WTC11 (cell line): Measurements from ENCODE around the gene ZNF570. TPM values are rescaled to one million over a fixed set of nuclear protein-coding genes. Genes with fewer than 3 reads are reported as not detected.

ENCODE experiments used
- ATF2 ChIP-seq: sonication (generic); formaldehyde crosslinking; IDR thresholded peaks from 2 replicates; pipeline ENCODE4 v1.8.1; 2022; ENCODE audit warnings: low read depth, missing genetic modification reagents, borderline replicate concordance
- CREB1 ChIP-seq: sonication (generic); formaldehyde crosslinking; IDR thresholded peaks from 2 replicates; pipeline ENCODE4 v1.8.0; 2023; ENCODE audit warnings: mild to moderate bottlenecking, missing genetic modification reagents
- CTCF ChIP-seq: fragments of 200-600 bp; IDR thresholded peaks from 2 replicates; pipeline ENCODE4 v1.8.0; 2022; ENCODE audit warnings: antibody characterized with exemption
- E2F5 ChIP-seq: sonication (generic); formaldehyde crosslinking; IDR thresholded peaks from 2 replicates; pipeline ENCODE4 v1.8.1; 2022; ENCODE audit warnings: mild to moderate bottlenecking, moderate library complexity, missing genetic modification reagents
- ETV6 ChIP-seq: sonication (generic); formaldehyde crosslinking; IDR thresholded peaks from 2 replicates; pipeline ENCODE4 v1.8.1; 2022; ENCODE audit warnings: mild to moderate bottlenecking, missing genetic modification reagents
- HMGXB4 ChIP-seq: sonication (generic); formaldehyde crosslinking; IDR thresholded peaks from 2 replicates; pipeline ENCODE4 v1.8.1; 2023; ENCODE audit warnings: mild to moderate bottlenecking, moderate library complexity, missing genetic modification reagents
- KAT7 ChIP-seq: sonication (generic); formaldehyde crosslinking; IDR thresholded peaks from 2 replicates; pipeline ENCODE4 v1.8.1; 2023; ENCODE audit warnings: missing genetic modification reagents, mild to moderate bottlenecking, borderline replicate concordance
- NFATC4 ChIP-seq: fragments of 250-450 bp; sonication (Bioruptor Pico); IDR thresholded peaks from 2 replicates; pipeline ENCODE4 v1.9.0; 2021; ENCODE audit warnings: mild to moderate bottlenecking
- NR1H2 ChIP-seq: sonication (generic); formaldehyde crosslinking; IDR thresholded peaks from 2 replicates; pipeline ENCODE4 v1.9.0; 2021; ENCODE audit warnings: mild to moderate bottlenecking, moderate library complexity, missing genetic modification reagents
- NR2C2 ChIP-seq: sonication (generic); formaldehyde crosslinking; IDR thresholded peaks from 2 replicates; pipeline ENCODE4 v1.8.0; 2022; ENCODE audit warnings: mild to moderate bottlenecking, missing genetic modification reagents
- SMAD3 ChIP-seq: sonication (generic); formaldehyde crosslinking; IDR thresholded peaks from 2 replicates; pipeline ENCODE4 v1.8.0; 2022; ENCODE audit warnings: missing genetic modification reagents, mild to moderate bottlenecking, borderline replicate concordance
- SOX15 ChIP-seq: fragments of 250-450 bp; sonication (Bioruptor Pico); IDR thresholded peaks from 2 replicates; pipeline ENCODE4 v1.9.0; 2021; ENCODE audit warnings: mild to moderate bottlenecking
- TEAD4 ChIP-seq: sonication (generic); formaldehyde crosslinking; IDR thresholded peaks from 2 replicates; pipeline ENCODE4 v1.8.0; 2022; ENCODE audit warnings: mild to moderate bottlenecking, missing genetic modification reagents
- TP53 ChIP-seq: sonication (generic); formaldehyde crosslinking; IDR thresholded peaks from 2 replicates; pipeline ENCODE4 v1.8.1; 2023; ENCODE audit warnings: mild to moderate bottlenecking, missing genetic modification reagents
- ZNF232 ChIP-seq: sonication (generic); formaldehyde crosslinking; IDR thresholded peaks from 2 replicates; pipeline ENCODE4 v1.8.0; 2022; ENCODE audit warnings: mild to moderate bottlenecking, missing genetic modification reagents
- ZNF263 ChIP-seq: sonication (generic); formaldehyde crosslinking; IDR thresholded peaks from 2 replicates; pipeline ENCODE4 v1.8.1; 2022; ENCODE audit warnings: low read depth, mild to moderate bottlenecking, moderate library complexity, missing genetic modification reagents
- ZNF512 ChIP-seq: sonication (generic); formaldehyde crosslinking; IDR thresholded peaks from 2 replicates; pipeline ENCODE4 v1.8.1; 2022; ENCODE audit warnings: missing genetic modification reagents, borderline replicate concordance
- total RNA-seq: library from RNA; stranded (reverse); gene quantifications from 3 replicates; pipeline ENCODE4 v1.2.3, GENCODE V29; 2021
- TF ChIP-seq, protein P1 (sequence below): fragments of 250-450 bp; sonication (Bioruptor Pico); IDR thresholded peaks from 2 replicates; pipeline ENCODE4 v1.8.0; 2021; ENCODE audit warnings: mild to moderate bottlenecking
- TF ChIP-seq, protein P2 (sequence below): sonication (generic); formaldehyde crosslinking; IDR thresholded peaks from 2 replicates; pipeline ENCODE4 v1.8.0; 2023; ENCODE audit warnings: missing genetic modification reagents, mild to moderate bottlenecking, borderline replicate concordance
- TF ChIP-seq, protein P3 (sequence below): sonication (generic); formaldehyde crosslinking; IDR thresholded peaks from 2 replicates; pipeline ENCODE4 v1.8.0; 2022; ENCODE audit warnings: mild to moderate bottlenecking, missing genetic modification reagents
- TF ChIP-seq, protein P4 (sequence below): sonication (generic); formaldehyde crosslinking; IDR thresholded peaks from 2 replicates; pipeline ENCODE4 v1.8.0; 2022; ENCODE audit warnings: mild to moderate bottlenecking, missing genetic modification reagents

Gene ZNF570
- total RNA-seq, 1 experiment from 2014 or later, result 7.2 TPM

GRCh38 chr19:37468961-37469777 lies at the start of gene ZNF570 (continued):
- TF ChIP-seq, protein P1, sequence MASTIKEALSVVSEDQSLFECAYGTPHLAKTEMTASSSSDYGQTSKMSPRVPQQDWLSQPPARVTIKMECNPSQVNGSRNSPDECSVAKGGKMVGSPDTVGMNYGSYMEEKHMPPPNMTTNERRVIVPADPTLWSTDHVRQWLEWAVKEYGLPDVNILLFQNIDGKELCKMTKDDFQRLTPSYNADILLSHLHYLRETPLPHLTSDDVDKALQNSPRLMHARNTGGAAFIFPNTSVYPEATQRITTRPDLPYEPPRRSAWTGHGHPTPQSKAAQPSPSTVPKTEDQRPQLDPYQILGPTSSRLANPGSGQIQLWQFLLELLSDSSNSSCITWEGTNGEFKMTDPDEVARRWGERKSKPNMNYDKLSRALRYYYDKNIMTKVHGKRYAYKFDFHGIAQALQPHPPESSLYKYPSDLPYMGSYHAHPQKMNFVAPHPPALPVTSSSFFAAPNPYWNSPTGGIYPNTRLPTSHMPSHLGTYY, result no peak
- TF ChIP-seq ZNF512 (CRISPR knock-in tag) (no peak), NR2C2 (no peak), HMGXB4 (CRISPR knock-in tag) (peak; percentile 68; the same call in 1 of the 2 replicates), SOX15 (CRISPR knock-in tag) (no peak), ETV6 (CRISPR knock-in tag) (0 out of 2 replicates have a peak, but pooled peaks have one; percentile 19), CTCF (no peak), NFATC4 (CRISPR knock-in tag) (no peak), TP53 (CRISPR knock-in tag) (no peak), ZNF263 (CRISPR knock-in tag) (no peak), ATF2 (no peak), E2F5 (CRISPR knock-in tag) (0 out of 2 replicates have a peak, but pooled peaks have one; percentile 59), ZNF232 (CRISPR knock-in tag) (no peak), NR1H2 (CRISPR knock-in tag) (no peak), KAT7 (peak; percentile 84; the same call in 1 of the 2 replicates), SMAD3 (CRISPR knock-in tag) (peak; percentile 42; the same call in 1 of the 2 replicates), CREB1 (no peak), TEAD4 (CRISPR knock-in tag) (no peak)
- TF ChIP-seq, protein P2, sequence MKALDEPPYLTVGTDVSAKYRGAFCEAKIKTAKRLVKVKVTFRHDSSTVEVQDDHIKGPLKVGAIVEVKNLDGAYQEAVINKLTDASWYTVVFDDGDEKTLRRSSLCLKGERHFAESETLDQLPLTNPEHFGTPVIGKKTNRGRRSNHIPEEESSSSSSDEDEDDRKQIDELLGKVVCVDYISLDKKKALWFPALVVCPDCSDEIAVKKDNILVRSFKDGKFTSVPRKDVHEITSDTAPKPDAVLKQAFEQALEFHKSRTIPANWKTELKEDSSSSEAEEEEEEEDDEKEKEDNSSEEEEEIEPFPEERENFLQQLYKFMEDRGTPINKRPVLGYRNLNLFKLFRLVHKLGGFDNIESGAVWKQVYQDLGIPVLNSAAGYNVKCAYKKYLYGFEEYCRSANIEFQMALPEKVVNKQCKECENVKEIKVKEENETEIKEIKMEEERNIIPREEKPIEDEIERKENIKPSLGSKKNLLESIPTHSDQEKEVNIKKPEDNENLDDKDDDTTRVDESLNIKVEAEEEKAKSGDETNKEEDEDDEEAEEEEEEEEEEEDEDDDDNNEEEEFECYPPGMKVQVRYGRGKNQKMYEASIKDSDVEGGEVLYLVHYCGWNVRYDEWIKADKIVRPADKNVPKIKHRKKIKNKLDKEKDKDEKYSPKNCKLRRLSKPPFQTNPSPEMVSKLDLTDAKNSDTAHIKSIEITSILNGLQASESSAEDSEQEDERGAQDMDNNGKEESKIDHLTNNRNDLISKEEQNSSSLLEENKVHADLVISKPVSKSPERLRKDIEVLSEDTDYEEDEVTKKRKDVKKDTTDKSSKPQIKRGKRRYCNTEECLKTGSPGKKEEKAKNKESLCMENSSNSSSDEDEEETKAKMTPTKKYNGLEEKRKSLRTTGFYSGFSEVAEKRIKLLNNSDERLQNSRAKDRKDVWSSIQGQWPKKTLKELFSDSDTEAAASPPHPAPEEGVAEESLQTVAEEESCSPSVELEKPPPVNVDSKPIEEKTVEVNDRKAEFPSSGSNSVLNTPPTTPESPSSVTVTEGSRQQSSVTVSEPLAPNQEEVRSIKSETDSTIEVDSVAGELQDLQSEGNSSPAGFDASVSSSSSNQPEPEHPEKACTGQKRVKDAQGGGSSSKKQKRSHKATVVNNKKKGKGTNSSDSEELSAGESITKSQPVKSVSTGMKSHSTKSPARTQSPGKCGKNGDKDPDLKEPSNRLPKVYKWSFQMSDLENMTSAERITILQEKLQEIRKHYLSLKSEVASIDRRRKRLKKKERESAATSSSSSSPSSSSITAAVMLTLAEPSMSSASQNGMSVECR (CRISPR knock-in tag), result peak; percentile 57; the same call in 1 of the 2 replicates
- TF ChIP-seq, protein P3, sequence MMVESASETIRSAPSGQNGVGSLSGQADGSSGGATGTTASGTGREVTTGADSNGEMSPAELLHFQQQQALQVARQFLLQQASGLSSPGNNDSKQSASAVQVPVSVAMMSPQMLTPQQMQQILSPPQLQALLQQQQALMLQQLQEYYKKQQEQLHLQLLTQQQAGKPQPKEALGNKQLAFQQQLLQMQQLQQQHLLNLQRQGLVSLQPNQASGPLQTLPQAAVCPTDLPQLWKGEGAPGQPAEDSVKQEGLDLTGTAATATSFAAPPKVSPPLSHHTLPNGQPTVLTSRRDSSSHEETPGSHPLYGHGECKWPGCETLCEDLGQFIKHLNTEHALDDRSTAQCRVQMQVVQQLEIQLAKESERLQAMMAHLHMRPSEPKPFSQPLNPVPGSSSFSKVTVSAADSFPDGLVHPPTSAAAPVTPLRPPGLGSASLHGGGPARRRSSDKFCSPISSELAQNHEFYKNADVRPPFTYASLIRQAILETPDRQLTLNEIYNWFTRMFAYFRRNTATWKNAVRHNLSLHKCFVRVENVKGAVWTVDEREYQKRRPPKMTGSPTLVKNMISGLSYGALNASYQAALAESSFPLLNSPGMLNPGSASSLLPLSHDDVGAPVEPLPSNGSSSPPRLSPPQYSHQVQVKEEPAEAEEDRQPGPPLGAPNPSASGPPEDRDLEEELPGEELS (CRISPR knock-in tag), result no peak
- TF ChIP-seq, protein P4, sequence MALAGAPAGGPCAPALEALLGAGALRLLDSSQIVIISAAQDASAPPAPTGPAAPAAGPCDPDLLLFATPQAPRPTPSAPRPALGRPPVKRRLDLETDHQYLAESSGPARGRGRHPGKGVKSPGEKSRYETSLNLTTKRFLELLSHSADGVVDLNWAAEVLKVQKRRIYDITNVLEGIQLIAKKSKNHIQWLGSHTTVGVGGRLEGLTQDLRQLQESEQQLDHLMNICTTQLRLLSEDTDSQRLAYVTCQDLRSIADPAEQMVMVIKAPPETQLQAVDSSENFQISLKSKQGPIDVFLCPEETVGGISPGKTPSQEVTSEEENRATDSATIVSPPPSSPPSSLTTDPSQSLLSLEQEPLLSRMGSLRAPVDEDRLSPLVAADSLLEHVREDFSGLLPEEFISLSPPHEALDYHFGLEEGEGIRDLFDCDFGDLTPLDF (CRISPR knock-in tag), result no peak
